ENCODE measurements around the gene PPRC1.

PPRC1 gene, protein sequence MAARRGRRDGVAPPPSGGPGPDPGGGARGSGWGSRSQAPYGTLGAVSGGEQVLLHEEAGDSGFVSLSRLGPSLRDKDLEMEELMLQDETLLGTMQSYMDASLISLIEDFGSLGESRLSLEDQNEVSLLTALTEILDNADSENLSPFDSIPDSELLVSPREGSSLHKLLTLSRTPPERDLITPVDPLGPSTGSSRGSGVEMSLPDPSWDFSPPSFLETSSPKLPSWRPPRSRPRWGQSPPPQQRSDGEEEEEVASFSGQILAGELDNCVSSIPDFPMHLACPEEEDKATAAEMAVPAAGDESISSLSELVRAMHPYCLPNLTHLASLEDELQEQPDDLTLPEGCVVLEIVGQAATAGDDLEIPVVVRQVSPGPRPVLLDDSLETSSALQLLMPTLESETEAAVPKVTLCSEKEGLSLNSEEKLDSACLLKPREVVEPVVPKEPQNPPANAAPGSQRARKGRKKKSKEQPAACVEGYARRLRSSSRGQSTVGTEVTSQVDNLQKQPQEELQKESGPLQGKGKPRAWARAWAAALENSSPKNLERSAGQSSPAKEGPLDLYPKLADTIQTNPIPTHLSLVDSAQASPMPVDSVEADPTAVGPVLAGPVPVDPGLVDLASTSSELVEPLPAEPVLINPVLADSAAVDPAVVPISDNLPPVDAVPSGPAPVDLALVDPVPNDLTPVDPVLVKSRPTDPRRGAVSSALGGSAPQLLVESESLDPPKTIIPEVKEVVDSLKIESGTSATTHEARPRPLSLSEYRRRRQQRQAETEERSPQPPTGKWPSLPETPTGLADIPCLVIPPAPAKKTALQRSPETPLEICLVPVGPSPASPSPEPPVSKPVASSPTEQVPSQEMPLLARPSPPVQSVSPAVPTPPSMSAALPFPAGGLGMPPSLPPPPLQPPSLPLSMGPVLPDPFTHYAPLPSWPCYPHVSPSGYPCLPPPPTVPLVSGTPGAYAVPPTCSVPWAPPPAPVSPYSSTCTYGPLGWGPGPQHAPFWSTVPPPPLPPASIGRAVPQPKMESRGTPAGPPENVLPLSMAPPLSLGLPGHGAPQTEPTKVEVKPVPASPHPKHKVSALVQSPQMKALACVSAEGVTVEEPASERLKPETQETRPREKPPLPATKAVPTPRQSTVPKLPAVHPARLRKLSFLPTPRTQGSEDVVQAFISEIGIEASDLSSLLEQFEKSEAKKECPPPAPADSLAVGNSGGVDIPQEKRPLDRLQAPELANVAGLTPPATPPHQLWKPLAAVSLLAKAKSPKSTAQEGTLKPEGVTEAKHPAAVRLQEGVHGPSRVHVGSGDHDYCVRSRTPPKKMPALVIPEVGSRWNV (N-terminal part only)

DNA sequence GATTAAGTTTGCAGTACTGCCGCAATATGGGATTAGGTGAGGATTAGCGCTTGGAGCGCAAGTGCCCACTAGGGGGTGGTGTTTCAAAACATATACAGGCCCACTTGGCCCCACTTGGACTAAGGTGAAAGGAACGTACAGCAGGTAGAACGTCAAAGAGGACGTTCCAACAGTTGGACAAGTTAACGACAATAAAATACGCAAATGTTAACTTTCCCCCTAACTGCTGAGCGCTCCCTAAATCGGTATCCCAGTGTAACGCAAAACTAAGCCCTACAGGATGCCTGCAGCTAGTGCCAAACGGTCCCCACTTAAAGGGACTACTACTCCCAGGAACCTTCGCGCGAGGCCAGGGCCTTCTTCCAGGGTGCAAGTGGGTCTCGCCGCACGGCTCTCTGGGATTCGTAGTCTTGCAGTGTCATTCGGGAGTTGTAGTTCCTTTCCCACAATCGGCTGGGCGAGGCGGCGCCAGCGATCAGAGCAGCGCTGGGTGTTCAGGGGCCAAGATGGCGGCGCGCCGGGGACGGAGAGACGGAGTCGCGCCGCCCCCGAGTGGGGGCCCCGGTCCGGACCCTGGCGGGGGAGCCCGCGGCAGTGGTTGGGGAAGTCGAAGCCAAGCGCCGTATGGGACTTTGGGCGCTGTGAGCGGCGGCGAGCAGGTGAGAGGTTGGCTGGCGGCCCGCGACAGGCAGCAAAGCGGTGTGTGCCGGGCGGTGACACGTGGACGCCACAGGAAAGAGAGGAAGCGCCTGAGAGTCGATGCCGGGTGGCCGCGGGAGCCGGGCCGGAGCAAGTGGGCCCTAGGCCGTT, at the start of gene PPRC1:
TSS of gene PPRC1 (plus strand) at position 478 of the 810 bp plus-strand sequence. CDS start at position 507, 29 bp downstream.
- peak; percentile 88 to 96 for DNase-seq

DNA sequence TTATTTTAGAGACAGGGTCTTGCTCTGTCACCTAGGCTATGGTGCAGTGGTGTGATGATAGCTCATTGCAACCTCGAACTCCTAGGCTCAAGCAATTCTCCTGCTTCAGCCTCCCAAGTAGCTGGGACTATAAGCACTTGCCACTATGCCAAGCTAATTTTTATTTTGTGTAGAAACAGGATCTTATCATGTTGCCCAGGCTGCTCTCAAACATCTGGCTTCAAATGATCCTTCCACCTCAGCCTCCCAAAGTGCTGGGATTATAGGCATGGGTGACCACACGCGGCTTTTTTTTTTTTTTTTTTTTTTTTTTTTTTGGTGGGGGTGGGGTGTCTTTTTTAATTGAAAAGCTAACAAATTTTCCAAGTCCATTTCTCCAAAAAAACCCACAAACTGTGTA, 49.3 kb upstream of the PPRC1 start:
- no peak for DNase-seq

- no peak for DNase-seq
Measured at GRCh38 chr10:102085336-102085735, 47.5 kb upstream of the PPRC1 start.

DNA sequence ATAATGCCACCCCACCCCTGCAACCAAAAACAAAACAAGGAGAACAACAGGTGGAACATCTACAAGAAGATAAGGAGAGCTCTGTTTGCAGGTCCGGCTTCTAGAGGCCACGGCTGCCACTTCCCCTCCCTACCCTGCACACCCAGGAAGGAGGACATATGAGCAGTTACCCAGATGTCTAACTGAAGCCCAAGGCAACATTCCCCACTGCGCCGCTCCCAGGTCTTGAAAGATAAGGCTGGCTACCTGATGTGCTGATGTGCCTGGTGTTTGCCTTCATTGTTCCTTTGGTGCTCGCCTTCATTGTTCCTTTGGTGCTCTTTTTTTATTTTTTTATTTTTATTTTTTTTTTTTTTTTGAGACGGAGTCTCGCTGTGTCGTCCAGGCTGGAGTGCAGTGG, 46.6 kb upstream of the PPRC1 start:
- no peak for DNase-seq

- no peak for DNase-seq
Measured at GRCh38 chr10:102090772-102091171, 42.1 kb upstream of the PPRC1 start.

DNA sequence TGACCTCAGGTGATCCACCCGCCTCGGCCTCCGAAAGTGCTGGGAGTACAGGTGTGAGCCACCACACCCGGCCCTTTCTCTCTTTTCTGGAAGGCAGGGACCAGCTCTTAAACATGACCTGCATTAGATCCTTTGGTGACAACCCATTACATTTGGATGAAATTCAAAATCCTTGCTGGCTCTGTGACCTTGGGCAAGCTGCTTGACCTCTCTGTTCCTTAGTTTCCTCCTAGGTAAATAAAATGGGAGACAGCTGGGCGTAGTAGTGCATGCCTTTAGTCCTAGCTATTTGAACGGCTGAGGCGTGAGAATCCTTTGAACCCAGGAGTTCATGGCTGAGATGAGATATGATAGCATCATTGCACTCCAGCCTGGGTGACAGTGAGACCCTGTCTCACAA, 36.4 kb upstream of the PPRC1 start:
- no peak for DNase-seq

DNA sequence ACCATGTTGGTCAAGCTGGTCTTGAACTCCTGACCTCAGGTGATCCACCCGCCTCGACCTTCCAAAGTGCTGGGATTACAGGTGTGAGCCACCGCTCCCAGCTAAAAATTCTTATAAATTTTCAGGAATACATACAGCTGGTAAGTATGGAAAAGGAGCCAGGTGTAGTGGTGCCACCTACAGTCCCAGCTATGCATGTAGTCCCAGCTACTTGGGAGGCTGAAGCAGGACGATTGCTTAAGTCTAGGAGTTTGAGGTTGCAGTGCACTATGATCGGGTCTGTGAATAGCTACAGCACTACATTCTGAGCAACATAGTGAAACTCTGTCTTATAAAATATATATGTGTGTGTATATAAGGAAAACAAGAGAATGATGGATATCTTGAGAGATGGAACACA, 31.7 kb upstream of the PPRC1 start:
- DNase-seq = no peak

- no peak for DNase-seq
Measured at GRCh38 chr10:102102421-102102820, 30.4 kb upstream of the PPRC1 start.

DNA sequence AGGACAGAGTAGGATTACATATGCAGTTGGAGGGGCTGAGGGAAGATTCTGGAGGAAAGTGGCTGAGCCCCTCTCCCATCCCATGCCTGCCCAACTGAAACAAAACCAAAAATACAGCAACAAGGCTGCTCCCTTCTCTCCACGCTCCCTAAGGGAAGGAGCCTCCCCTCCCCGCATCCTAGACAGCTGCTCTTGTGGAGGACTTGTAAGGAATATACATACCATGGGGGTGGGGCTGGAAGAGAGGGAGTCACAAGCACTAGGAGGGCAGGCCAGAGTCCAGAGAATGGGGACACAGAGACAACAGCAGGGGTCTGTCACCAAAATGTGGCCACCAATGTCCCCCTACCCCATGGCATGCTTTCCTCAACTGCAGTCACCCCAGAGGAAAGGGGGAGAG, 25.8 kb upstream of the PPRC1 start:
- no peak for DNase-seq

DNA sequence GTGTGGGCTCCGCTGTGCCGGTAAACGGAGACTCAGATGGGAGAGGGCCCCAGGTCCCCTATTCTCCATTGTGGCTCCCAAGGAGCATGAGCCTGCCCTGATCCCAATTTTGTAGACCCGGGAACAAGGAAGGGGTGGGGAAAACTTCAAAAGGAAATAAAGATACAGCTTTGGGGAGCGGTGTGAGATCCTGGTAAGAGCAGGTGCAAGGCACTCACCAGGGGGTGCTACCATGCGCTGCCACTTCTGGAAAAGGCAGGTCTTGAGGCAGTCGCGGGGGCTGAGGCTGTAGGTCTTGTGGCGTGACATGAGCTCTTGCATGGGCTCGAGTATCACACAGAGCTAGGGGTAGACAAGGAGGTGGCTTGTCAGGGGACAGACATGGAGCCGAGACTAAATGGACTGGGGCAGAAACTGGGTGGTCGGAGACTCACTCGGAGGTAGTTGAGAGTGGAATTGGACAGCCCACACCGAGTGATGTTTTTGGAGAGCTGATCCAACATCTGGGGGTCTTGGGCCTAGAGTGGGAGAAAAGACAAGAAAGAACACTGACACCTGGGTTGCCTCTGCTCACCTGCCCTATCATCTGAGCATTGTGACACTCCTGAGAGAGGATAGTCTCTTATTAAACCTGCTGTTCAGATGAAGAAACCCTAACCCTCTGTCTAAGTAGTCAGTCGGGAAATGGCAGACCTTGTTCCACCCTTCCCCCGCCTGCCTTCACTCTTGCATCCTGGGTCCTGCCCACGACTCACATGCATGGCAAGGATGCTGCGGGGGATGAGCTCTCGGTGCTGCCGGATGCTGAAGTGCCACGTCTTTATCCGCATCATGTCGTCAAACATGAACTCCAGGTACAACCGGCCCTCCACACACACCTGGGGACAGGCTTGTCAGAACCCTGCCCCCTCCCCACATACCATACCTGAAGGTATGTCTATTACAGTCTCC, 23.4 kb upstream of the PPRC1 start:
- DNase-seq = no peak

- DNase-seq = no peak
Measured at GRCh38 chr10:102111276-102111675, 21.6 kb upstream of the PPRC1 start.

- no peak for DNase-seq
Measured at GRCh38 chr10:102112210-102112817, 20.5 kb upstream of the PPRC1 start.

DNA sequence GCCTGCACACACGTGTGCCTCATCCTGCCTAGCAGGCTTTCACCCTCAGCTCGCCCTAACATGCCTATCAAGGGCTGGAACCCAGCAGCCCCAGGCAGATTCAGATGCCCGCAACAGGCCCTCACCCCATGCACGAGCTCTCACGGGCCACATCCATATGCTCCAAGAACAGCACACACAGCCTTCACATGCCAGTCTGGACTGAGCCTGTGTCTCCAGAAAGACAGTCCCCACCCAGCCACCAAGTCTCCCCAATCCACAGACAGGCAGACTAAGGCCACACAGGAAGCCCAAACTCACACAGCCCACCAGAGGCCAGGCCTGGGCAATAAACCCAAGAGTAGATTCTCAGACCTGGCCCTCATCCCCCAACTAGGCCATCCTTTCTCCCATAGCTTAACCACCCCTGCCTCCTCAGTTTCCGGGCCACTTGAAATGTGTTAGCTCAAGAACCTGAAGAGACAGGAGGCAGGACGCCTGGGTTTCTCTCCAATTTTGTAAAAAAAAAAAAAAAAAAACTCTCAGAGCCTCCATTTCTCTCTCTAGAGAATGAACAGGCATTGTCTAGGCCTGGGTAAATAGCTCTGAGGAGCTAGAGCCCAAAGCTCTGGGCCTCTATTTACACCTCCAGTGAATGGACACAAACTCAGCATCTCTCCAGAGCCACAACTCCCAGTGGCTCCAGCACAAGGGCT, 19.4 kb upstream of the PPRC1 start:
- no peak for DNase-seq

DNA sequence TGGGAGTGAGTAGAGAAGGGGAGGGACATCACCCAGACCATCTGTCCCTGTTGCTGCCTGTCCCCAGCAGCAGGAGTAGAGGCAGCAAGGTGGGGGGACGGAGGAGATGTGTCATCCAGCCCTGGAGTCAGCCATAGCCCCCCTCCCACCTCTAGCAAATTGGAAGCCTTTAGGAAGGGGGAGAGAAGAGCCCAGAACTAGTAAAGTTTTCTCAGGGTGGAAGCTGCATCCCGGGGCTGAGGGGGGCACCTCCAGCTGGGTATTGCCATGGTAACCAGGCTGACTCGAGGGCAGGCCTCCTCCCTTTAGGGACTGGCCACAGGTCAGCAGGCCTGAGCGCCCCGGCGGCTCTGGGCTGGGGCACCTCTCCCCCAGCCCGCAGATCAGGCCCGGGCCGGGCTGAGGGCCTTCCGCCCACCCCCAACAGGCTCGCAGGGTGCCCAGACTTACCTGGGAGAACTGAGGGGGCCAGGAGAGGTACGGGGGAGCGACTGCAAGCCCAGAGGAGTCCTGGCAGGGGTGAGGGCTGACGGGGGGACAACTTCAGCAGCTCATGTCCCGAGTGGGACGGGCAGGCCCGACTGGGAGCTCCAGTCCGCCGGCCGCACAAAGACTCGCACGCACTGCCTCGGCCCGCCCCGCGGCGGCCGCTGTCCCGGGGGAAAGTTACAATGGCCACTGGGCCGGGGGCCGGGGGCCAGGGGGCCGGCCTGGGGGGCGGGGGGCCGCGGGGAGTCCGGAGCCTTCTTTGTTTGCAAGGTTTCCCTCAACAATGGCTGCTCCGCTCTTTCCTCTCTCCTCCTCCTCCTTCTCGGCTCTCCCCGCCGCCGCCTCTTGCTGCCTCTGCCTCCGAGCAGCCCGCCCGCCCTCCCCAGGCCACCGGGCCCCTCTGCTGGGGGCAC, 18.6 kb upstream of the PPRC1 start:
- DNase-seq = no peak

- DNase-seq = peak; percentile 30 to 34
Measured at GRCh38 chr10:102114861-102115618, 17.8 kb upstream of the PPRC1 start.

DNA sequence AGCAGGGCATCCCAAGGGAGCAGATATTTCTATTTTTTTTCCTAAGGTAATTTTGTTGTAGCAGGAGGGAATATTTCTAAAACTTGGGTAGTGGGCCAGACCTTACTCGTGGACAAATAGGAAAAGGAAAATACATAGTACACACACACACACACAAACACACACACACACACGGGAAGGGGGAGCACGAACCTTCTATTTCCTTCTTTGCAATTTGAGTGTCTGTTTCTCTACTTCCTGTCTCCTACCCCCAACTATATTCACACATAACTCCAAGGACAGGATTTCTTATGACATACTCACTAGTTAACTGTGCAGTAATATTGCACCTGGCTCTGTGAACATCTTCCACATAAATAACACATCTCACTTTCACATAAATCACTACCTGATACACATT, 17.1 kb upstream of the PPRC1 start:
- no peak for DNase-seq

DNA sequence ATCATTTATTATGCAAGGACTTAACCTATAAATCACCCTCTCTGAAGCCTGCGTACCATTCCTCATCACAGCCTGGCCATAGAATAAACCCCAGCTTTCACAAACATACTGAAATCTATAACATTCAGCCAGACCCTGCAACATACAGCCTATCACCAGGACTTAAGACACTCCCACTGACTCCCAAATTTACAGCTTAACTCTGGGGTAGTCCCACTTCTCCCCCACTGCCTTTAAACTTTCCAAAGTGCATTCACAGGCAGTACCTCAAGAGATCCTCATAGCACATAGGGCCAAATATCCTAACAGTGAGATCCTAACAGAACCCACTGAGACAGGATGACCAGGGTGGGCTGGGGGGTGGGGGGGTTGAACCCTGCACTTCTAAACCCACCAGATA, 16.2 kb upstream of the PPRC1 start:
- no peak for DNase-seq
